Glomerular visceral epithelial cell (primary cell): ENCODE measurements around the gene WWOX.

Experiments used
- DNase-seq: peaks from one replicate; pipeline ENCODE4 v3.0.0-alpha.2; 2016; ENCODE audit errors: extremely low spot score

WWOX gene

GRCh38 chr16:79066561-79066960 is 967.1 kb downstream of the WWOX start:
- no peak for DNase-seq

DNA sequence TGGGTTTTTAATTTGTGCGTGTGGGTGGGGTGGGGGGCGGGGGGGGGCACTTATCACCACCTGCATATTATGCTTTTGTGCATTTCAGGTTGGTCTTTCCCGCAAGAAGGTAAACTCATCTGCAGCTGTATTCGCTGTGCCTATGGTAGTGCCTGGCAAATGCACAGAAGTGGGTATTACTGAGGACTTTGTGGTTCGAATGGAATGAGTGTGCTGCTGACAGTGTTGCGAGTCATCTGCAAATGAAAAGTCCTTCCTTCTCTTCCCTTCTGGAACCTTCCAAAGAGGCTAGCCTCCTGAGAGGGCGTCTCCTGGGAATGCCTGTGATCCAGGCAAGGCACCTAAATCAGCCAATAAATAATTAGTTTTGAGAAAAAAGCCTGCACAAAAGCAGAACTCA is 968.1 kb downstream of the WWOX start:
- no peak for DNase-seq

- no peak for DNase-seq
Observed at GRCh38 chr16:79069121-79069520, 969.7 kb downstream of the WWOX start.

GRCh38 chr16:79069633-79070032 is 970.2 kb downstream of the WWOX start:
- no peak for DNase-seq

DNA sequence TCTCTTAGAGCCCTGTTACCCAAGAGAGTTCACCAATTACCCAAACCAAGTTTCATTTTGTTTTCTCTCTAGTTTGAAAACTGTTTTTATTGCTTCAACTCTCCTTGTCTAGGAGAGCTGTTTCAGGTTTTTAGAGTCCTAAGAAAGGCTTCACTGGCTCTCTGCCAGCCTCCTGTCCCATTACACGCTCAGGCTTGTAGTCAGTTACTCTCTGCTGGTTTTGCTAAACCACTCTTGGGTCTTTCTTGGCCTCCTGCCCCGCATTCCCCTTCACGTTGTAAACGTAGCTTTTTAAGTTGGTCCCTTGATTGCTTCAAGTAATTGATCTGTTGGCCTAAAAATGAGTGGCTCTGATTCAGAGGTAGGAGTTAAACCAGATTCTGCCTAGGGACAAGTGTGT is 972.0 kb downstream of the WWOX start:
- DNase-seq, result no peak

- no peak for DNase-seq
Observed at GRCh38 chr16:79072517-79072916, 973.1 kb downstream of the WWOX start.

- no peak for DNase-seq
Observed at GRCh38 chr16:79073566-79073965, 974.1 kb downstream of the WWOX start.

- no peak for DNase-seq
Observed at GRCh38 chr16:79074541-79074940, 975.1 kb downstream of the WWOX start.

DNA sequence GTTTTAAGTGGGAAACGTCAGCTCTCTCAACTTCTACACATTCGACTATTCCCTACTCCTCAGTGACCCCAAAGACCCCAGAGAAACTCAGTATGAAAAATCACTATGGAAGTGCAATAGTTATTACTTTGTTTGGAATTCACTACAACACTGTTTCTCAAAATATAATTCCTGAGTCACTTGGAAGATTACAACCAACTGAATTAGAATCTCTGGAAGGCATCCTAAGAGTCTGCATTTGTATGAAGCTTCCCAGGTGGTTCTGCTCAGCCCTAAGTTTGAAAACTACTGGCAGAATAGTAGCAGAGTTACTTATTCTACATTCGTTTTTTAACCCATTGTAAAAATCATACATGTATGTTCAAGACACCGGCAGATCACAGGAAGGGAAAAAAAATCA is 975.5 kb downstream of the WWOX start:
- DNase-seq, result no peak

GRCh38 chr16:79076047-79076767 is 976.8 kb downstream of the WWOX start:
- DNase-seq, result no peak

DNA sequence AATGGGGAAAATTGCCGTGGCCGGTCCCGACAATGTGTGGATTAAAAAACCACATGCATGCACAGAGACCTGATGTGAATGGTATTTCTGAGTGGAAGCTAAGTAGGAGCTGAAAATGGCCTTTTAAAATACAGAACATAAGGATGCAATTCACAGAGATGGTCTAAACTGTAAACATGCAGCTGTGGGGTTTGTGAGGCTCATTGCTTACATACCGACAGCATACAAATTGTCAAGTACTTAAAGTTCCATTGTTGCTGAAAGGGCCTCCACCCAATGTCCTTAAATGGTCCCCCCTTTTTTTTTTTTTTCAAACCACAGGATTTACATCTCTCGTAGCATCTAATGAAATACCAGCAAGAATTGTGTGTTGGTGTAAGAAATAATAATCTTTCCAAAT is 977.9 kb downstream of the WWOX start:
- no peak for DNase-seq

GRCh38 chr16:79079656-79080420 is 980.4 kb downstream of the WWOX start:
- DNase-seq, result no peak

DNA sequence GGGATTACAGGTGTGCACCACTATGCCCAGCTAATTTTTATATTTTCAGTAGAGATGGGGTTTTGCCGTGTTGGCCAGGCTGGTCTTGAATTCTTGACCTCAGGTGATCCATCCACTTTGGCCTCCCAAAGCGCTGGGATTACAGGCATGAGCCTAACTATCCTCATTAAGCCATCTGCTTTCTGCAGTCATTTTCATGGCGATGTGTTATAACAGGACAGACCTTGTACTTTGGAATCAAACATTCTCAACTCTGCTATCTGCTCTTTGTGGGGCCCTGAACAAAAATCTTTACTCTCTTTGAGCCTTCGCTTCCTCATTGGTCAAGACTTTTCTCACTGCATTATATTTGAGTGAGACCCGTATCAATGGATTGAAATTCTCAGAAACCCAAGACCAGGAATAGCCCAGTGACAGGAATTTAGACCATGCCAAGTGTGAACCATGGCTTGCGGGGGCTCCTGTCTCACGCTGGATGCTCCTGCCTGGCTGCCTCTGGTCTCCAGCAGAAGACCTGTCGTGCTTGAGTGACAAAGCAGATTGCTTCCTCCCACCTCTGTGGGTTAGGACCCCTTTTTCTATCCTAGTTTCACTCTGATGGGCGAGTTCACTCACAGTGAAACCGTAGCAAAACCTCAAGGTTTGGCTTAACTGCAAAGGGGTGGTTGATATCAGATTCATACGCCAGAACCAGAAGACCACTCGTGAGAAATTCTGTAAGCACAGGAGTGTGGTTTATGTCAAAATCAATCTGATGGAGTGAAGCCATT is 982.0 kb downstream of the WWOX start:
- DNase-seq, result no peak

GRCh38 chr16:79082970-79083369 is 983.5 kb downstream of the WWOX start:
- no peak for DNase-seq

- no peak for DNase-seq
Observed at GRCh38 chr16:79083508-79084299, 984.2 kb downstream of the WWOX start.

DNA sequence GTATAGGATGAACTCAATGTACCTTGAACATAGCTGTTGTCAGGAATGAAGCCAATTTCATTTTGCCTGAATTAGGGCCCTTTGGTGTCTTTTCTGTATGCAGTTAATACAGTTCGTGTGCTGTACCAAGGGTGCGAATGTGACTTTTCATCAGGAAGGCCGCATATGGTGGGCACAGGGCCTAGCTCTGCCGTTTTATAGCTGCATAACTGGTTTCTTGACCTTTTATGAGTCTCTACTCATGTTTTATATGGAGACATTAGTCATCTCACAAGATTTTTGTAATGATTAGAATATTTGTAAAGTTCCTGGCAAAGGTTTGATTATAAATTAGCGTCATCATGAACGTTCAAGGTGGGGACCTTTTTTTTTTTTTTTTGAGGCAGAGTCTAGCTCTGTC is 989.5 kb downstream of the WWOX start:
- DNase-seq, result no peak

DNA sequence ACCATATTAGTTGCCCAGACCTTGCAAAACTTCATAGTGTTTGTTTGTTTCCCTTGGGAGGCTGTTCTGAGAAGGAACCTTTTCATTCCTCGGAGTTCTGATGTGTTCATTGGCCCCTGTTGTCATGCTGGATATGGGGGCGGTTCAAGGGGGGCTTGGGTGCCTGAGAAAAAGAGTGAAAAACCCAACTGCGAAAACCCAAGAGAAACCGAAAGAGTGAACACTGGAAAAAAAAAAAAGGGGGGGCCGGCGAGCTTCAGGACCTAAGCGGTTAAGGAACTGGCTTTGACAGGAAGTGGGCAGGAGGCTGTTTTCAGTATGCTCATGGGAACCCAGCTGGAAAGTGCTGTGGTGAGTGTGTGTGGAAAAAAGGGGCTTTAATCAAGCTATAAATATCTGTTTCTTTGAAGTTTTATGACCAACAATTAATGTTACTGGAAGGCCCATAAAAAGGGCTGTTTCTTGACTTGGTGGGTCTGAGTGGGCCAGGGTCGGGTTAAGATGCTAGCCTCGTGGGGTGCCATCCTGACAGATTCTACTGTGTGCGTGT is 990.4 kb downstream of the WWOX start:
- no peak for DNase-seq

DNA sequence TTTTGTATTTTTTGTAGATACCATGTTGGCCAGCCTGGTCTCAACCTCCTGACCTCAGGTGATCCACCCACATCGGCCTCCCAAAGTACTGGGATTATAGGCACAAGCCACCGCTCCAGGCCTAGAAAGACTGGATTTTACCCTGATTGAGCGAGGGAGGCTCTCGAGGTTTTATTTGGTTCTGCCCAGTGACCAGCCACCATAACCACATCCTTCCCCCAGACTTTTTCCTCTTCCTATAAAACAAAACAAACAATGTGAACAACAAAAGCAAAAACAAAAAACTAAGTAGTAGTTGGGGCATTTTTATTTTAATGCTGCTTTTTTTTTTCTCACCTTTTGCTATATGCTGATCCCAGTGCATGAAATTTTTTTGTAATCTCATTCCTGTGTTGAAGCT is 991.5 kb downstream of the WWOX start:
- no peak for DNase-seq

- DNase-seq, result no peak
Observed at GRCh38 chr16:79092846-79093245, 993.4 kb downstream of the WWOX start.

GRCh38 chr16:79093554-79093967 is 994.1 kb downstream of the WWOX start:
- no peak for DNase-seq

GRCh38 chr16:79096246-79096645 is 996.8 kb downstream of the WWOX start:
- no peak for DNase-seq

GRCh38 chr16:79097166-79097565 is 997.7 kb downstream of the WWOX start:
- DNase-seq, result no peak
